Lower lobe of right lung (tissue), 2 donors: ENCODE measurements around the gene GSK3B. TPM values are rescaled to one million over a fixed set of nuclear protein-coding genes. Genes with fewer than 3 reads are reported as not detected.

ENCODE experiments used
- ATAC-seq, 2 donors: fragments of 200-7000 bp; cut with Tn5 transposase; one replicate each; pipeline ENCODE4 v1.9.1; 2020 to 2022; ENCODE audit warnings: mild to moderate bottlenecking in 2 of 2, moderate library complexity in 2 of 2
- DNase-seq: peaks from one replicate; pipeline ENCODE4 v3.0.0-alpha.2; 2020
- H3K27ac ChIP-seq: fragments of 200-600 bp; one replicate; pipeline ENCODE4 v1.8.0; 2022
- H3K27me3 ChIP-seq: fragments of 200-600 bp; one replicate; pipeline ENCODE4 v1.8.0; 2022; ENCODE audit warnings: low read depth
- H3K36me3 ChIP-seq: fragments of 200-600 bp; one replicate; pipeline ENCODE4 v1.8.0; 2022; ENCODE audit warnings: mild to moderate bottlenecking
- H3K4me1 ChIP-seq: fragments of 200-600 bp; one replicate; pipeline ENCODE4 v1.8.0; 2022
- H3K4me3 ChIP-seq: fragments of 200-600 bp; one replicate; pipeline ENCODE4 v1.8.0; 2022; ENCODE audit warnings: mild to moderate bottlenecking
- H3K9me3 ChIP-seq: fragments of 200-600 bp; one replicate; pipeline ENCODE4 v1.8.0; 2022
- intact Hi-C: fragments of 100-400 bp; cut with DNase I; formaldehyde crosslinking; loops from one replicate; pipeline ENCODE4 v1.11.0; 2022
- total RNA-seq: library from RNA; stranded (reverse); fragmentation: NEBNext Ultra II Directional; extraction: Animal tissue kit (Norgen Biotek cat#: 25700); gene quantifications from one replicate; pipeline ENCODE4 v1.2.1, GENCODE V29; 2021
- TF ChIP-seq, protein P1 (sequence below): fragments of 200-600 bp; IDR thresholded peaks from one replicate; pipeline ENCODE4 v1.8.0; 2022; ENCODE audit warnings: antibody characterized with exemption, mild to moderate bottlenecking
- donor health status: DM: no; HTN: yes; CAD: no; lungs with severe emphysema.

Gene GSK3B
- total RNA-seq, 1 donor from 2014 or later, result 48.4 TPM

DNA sequence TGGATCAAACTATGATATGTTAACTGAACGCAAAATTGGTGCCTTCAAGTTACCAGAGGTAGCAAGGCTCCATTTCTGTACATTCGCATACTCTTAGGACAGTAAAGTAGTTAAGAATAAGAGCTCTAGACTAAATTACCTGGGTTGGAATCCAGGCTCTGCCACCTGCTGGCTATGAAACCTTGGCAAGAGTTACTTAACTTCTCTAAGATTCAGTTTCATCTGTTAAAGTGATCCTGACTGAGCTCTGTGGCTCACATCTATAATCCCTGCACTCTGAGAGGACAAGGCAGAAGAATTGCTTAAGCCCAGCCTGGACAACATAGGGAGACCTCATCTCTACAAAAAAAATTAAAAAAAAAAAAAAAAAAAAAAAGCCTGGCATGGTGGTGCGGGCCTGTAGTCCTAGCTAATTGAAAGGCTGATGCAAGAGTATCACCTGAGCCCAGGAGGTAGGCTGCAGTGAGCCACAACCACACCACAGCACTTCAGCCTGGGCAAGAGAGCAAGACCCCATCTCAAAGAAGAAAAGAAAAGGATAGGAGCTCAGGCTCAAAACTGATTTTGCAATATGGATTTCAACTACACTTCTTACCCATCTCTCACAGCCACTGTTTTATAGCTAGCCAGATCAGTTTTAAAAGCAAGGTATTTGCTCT is 21.3 kb downstream of the GSK3B start:
- no peak overlapping the region for H3K4me3 ChIP-seq
- ATAC-seq, result no peak
- TF ChIP-seq, protein P1, sequence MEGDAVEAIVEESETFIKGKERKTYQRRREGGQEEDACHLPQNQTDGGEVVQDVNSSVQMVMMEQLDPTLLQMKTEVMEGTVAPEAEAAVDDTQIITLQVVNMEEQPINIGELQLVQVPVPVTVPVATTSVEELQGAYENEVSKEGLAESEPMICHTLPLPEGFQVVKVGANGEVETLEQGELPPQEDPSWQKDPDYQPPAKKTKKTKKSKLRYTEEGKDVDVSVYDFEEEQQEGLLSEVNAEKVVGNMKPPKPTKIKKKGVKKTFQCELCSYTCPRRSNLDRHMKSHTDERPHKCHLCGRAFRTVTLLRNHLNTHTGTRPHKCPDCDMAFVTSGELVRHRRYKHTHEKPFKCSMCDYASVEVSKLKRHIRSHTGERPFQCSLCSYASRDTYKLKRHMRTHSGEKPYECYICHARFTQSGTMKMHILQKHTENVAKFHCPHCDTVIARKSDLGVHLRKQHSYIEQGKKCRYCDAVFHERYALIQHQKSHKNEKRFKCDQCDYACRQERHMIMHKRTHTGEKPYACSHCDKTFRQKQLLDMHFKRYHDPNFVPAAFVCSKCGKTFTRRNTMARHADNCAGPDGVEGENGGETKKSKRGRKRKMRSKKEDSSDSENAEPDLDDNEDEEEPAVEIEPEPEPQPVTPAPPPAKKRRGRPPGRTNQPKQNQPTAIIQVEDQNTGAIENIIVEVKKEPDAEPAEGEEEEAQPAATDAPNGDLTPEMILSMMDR, result no peak

DNA sequence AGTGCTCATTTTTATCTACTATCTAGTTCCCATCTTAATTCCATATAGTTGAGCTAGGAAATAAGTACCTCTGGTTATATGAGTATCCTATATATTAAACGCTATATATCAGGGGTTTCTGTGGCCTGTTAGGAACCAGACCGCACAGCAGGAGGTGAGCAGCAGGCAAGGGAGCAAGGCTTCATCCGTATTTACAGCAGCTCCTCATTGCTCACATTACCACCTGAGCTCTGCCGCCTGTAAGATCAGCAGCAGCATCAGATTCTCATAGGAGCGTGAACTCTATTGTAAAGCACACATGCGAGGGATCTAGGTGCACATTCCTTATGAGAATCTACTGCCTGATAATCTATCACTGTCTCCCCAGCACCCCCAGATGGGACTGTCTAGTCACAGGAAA is 23.0 kb downstream of the GSK3B start:
- no peak overlapping the region for H3K4me3 ChIP-seq
- H3K4me1 ChIP-seq, result peaks cover 33% of the 10 kb centered on the region
- no peaks in the 10 kb centered on the region for H3K36me3 ChIP-seq
- intact Hi-C loops, result no loop called here
- ATAC-seq (no peak), DNase-seq (no peak)
- TF ChIP-seq, protein P1, result no peak
- no peaks in the 10 kb centered on the region for H3K9me3 ChIP-seq
- no peaks in the 10 kb centered on the region for H3K27me3 ChIP-seq
- no peak overlapping the region for H3K27ac ChIP-seq

More for the DNA sequence above, 21.3 kb downstream of the GSK3B start:
- no peak overlapping the region for H3K27ac ChIP-seq
- no peaks in the 10 kb centered on the region for H3K27me3 ChIP-seq
- peaks cover 37% of the 10 kb centered on the region for H3K4me1 ChIP-seq
- DNase-seq, result no peak
- no peaks in the 10 kb centered on the region for H3K9me3 ChIP-seq
- intact Hi-C loops, result no loop called here
- no peaks in the 10 kb centered on the region for H3K36me3 ChIP-seq

DNA sequence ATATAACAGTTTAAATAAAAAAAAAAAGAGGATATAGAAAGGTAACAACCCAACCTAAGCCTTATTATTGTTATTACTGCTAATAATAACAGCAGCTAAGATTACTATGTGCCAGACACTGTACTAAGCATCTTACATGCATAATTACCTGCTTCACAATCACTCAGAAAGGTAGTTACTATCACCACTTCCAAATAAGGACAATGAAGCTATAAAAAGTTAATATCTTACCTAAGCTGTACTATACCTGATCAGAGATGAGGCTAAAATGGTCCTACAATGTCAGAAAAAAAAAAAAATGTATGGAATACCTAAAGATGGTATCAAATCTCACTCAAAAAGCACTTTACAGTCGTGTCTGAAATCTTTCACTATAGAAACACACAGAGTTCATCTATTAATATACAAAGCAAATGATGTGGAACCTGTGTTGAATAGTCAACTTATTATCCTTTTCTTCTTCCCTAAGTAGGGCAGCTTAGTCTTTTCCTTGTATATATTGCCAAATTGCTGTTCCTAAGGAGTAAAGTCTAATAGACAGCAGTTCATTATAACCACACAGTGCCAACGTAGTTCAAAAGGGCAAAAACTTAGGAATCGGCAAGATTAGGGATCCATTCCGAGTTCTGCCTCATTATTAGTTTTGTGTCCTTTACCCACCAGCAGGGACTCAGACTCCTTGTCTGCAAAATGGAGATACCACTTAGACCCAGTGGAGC is 23.8 kb downstream of the GSK3B start:
- DNase-seq (no peak), ATAC-seq (no peak)
- TF ChIP-seq, protein P1, result no peak
- no peak overlapping the region for H3K27ac ChIP-seq
- intact Hi-C loops, result no loop called here
- no peaks in the 10 kb centered on the region for H3K27me3 ChIP-seq
- H3K4me3 ChIP-seq, result no peak overlapping the region
- H3K4me1 ChIP-seq, result peaks cover 33% of the 10 kb centered on the region
- H3K9me3 ChIP-seq, result no peaks in the 10 kb centered on the region
- no peaks in the 10 kb centered on the region for H3K36me3 ChIP-seq

DNA sequence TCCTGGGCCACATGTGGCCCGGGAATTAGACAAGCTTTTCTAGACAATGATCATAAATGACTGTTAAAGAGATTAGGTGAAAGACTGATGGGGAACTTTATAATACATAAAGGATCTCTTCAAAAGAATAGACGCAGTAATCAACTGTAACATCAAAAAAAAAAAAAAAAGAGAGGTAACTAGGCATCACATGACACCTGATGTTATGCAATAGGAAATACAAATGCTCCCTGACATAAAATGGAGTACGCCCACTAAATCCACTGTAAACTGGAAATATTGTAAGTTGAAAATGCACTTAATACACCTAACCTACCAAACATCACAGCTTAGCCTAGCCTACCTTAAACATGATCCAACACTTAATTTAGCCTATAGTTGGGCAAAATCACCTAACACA is 27.2 kb downstream of the GSK3B start:
- H3K27me3 ChIP-seq, result no peaks in the 10 kb centered on the region

DNA sequence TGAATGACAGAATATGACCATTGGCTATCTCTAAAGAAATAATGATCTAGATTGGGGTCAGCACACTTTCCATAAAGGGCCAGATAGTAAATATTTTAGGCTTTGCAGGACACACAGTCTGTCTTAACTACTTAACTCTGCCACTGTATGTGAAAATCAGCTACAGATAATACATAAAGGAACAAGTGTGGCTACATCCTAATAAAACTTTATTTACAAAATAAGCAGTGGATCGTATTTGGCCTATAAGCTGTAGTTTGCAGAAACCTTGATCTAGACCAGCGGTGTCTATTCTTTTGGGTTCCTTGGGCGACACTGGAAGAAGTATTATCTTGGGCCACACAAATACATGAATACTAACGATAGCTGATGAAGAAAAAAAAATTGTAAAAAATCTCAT is 27.6 kb downstream of the GSK3B start:
- TF ChIP-seq, protein P1, result no peak
- no peak for ATAC-seq
- Histone ChIP-seq H3K27me3 (no peaks in the 10 kb centered on the region), H3K4me1 (peaks cover 18% of the 10 kb centered on the region), H3K27ac (no peak overlapping the region), H3K9me3 (no peaks in the 10 kb centered on the region), H3K4me3 (no peak overlapping the region), H3K36me3 (no peaks in the 10 kb centered on the region)
- no peak for DNase-seq
- intact Hi-C loops, result no loop called here

More for the DNA sequence above, 27.2 kb downstream of the GSK3B start:
- DNase-seq, result no peak
- no peak overlapping the region for H3K27ac ChIP-seq
- H3K4me1 ChIP-seq, result peaks cover 18% of the 10 kb centered on the region
- ATAC-seq, result no peak
- TF ChIP-seq, protein P1, result no peak
- H3K9me3 ChIP-seq, result no peaks in the 10 kb centered on the region
- intact Hi-C loops, result no loop called here
- no peak overlapping the region for H3K4me3 ChIP-seq
- H3K36me3 ChIP-seq, result no peaks in the 10 kb centered on the region
